ENCODE data around the gene TUFT1.

- no peak for TF ChIP-seq SIN3A (IDR thresholded peaks at IDR 0.05; ENCODE audit: borderline replicate concordance, insufficient read depth, low read length)
- TF ChIP-seq POLR2AphosphoS5 (IDR thresholded peaks at IDR 0.05; ENCODE audit: low read depth, low read length), result no peak
- no peak for TF ChIP-seq REST (IDR thresholded peaks at IDR 0.05; ENCODE audit: insufficient read depth in 1 of 2, low read depth in 2 of 2, low read length in 2 of 2)
- TF ChIP-seq TAF1 (IDR thresholded peaks at IDR 0.05; ENCODE audit: borderline replicate concordance, insufficient read depth, low read length), result no peak
- TF ChIP-seq FOXP2 (optimal IDR thresholded peaks at IDR 0.05; ENCODE audit: borderline replicate concordance, extremely low read depth, extremely low read length, insufficient read depth), result no peak
These were observed 41.8 kb downstream of the TUFT1 start for GRCh38 chr1:151581921-151582320.
